ENCODE data around the gene NARF. TPM values are rescaled to one million over a fixed set of nuclear protein-coding genes. Genes with fewer than 3 reads are reported as not detected.
A peak's percentile ranks its signal among the peaks of the same experiment; 100 is the strongest.

Gene NARF
- total and polyA plus RNA-seq, 2 donors from 2014 or later: 29.1 to 45.8 TPM

DNA sequence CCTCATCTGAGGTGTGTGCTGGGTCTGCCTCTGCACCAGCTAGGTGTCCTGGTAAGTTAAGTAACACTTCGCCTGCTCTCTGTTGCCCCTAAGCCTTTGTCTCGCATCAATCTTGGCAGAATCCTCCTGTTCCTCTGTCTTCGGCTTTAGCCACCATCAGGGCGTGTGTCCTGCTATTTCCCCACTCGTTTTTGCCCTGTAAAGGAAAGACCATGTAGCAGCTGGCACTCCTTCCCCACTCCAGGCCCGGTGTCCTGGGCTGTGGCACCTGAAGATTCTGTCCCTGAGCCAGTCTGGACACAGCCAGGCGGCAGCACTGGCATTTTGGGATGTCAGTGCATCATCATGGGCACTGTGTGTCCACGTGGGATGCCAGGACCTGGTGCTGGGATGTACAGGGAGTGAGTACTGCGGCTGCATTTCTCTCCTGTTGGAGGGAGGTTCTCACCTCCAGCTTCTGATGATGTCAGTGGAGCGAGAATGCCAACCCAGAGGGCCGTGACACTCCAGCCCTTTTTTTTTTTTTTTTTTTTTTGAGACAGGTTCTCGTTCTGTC, 34.8 kb downstream of the NARF start:
- Histone ChIP-seq H3K9me3 (ENCODE audit: control insufficient read depth in 2 of 3, insufficient read depth in 1 of 3, low read length in 3 of 3) (no peaks in the 10 kb centered on the region), H3K27ac (ENCODE audit: low read depth in 2 of 2, low read length in 2 of 2) (no peak overlapping the region), H3K36me3 (ENCODE audit: control insufficient read depth in 2 of 3, insufficient read depth in 3 of 3, low read length in 3 of 3) (peaks cover 0 to 4% (median 0%) of the 10 kb centered on the region in 3 donors), H3K9ac (ENCODE audit: low read length in 3 of 3) (no peak overlapping the region), H3K27me3 (ENCODE audit: control insufficient read depth, insufficient read depth, low read length) (no peaks in the 10 kb centered on the region), H3K4me1 (ENCODE audit: control insufficient read depth in 2 of 3, insufficient read depth in 2 of 3, low read depth in 1 of 3, low read length in 3 of 3) (peaks cover 0 to 13% (median 0%) of the 10 kb centered on the region in 3 donors), H3K4me3 (ENCODE audit: low read length in 3 of 3) (no peak overlapping the region)
- DNase-seq: no peak
- no peak for FAIRE-seq
- TF ChIP-seq, protein P1, sequence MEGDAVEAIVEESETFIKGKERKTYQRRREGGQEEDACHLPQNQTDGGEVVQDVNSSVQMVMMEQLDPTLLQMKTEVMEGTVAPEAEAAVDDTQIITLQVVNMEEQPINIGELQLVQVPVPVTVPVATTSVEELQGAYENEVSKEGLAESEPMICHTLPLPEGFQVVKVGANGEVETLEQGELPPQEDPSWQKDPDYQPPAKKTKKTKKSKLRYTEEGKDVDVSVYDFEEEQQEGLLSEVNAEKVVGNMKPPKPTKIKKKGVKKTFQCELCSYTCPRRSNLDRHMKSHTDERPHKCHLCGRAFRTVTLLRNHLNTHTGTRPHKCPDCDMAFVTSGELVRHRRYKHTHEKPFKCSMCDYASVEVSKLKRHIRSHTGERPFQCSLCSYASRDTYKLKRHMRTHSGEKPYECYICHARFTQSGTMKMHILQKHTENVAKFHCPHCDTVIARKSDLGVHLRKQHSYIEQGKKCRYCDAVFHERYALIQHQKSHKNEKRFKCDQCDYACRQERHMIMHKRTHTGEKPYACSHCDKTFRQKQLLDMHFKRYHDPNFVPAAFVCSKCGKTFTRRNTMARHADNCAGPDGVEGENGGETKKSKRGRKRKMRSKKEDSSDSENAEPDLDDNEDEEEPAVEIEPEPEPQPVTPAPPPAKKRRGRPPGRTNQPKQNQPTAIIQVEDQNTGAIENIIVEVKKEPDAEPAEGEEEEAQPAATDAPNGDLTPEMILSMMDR (IDR thresholded peaks at IDR 0.05; ENCODE audit: borderline replicate concordance, extremely low read depth, insufficient read depth): no peak
- intact Hi-C loops (cut with DNase I): no loop called here

DNA sequence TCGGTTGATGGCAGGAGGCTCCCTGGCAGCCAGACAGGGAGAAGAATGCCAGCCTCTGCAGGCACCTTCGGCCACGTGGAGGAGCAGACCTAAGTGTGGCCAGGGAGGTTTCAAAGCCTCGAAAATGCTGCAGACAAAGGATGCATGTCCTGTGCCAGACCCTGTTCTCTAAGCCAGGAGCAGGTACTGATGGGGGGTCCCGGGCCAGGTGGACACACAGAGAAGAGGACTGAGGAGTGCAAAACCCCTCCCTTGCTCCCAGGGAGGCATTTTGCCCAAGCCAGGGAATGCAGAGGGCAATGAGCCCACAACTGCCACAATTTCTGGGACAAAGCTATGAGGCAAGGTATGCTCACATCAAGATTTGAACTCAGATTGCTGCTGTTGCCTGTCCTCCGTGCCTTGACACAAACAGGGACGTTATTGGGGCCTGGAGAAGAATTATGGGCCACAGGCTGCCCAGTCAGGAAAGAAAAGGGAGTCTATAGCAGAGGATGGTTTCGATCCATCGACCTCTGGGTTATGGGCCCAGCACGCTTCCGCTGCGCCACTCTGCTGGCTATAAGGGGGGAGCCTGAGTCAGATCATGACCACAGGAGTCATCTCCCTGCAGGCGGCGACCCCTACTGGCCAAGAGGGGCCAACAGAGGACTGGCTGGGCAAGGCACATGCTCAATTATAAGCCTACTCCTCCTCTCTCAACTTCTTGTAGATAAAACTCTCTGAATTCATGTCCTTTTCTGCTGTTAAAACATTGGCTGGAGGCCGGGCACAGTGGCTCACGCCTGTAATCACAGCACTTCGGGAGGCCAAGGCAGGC, 35.9 kb downstream of the NARF start:
- Histone ChIP-seq H3K9ac (ENCODE audit: low read length in 3 of 3) (no peak overlapping the region), H3K27ac (ENCODE audit: low read depth in 2 of 2, low read length in 2 of 2) (no peak overlapping the region), H3K4me1 (ENCODE audit: control insufficient read depth in 2 of 3, insufficient read depth in 2 of 3, low read depth in 1 of 3, low read length in 3 of 3) (peaks cover 0 to 13% (median 0%) of the 10 kb centered on the region in 3 donors), H3K9me3 (ENCODE audit: control insufficient read depth in 2 of 3, insufficient read depth in 1 of 3, low read length in 3 of 3) (no peaks in the 10 kb centered on the region), H3K36me3 (ENCODE audit: control insufficient read depth in 2 of 3, insufficient read depth in 3 of 3, low read length in 3 of 3) (no peaks in the 10 kb centered on the region), H3K27me3 (ENCODE audit: control insufficient read depth, insufficient read depth, low read length) (no peaks in the 10 kb centered on the region), H3K4me3 (ENCODE audit: low read length in 3 of 3) (peak overlapping the region in 1 of 3 donors; percentile 26)
- FAIRE-seq (no peak), DNase-seq (peak; percentile 90 to 97 (median 93))
- TF ChIP-seq, protein P1 (IDR thresholded peaks at IDR 0.05; ENCODE audit: borderline replicate concordance, extremely low read depth, insufficient read depth): peak; percentile 87
- intact Hi-C loops (cut with DNase I): no loop called here

DNA sequence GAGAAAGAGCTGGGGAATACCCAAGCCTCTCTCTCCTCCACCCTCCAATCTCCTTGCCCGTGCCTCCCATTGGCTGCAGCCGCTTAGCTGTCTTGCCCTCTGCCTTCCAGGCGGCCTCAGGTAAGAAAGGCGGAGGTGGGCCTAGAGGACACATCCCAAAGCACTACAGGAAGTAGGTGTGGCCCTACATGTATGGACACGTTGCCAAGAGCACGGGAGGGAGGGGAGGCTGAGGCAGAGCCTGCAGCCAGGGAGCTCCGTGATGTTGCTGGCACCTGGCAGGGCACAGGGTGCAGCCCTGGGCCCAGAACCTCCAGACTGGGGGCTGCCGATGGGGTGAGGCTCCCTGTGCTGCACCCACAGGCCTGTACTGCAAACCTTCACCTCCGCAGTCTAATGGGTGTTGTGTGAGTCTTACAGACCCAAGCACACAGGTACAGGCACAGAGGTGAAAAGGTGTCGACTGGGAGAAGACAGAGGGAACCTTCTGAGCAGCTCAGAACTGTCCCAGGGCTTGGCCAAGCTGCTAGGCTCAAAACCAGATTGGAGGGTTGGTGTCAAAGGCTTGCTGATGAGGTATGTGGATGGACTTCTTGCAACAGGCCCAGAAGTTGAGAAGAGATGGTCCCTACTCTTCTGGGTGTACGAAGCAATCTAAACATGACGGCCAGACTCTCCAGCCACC, 37.4 kb downstream of the NARF start:
- no peaks in the 10 kb centered on the region for H3K36me3 ChIP-seq (ENCODE audit: control insufficient read depth in 2 of 3, insufficient read depth in 3 of 3, low read length in 3 of 3)
- H3K27me3 ChIP-seq (ENCODE audit: control insufficient read depth, insufficient read depth, low read length): no peaks in the 10 kb centered on the region
- no peak for FAIRE-seq
- peak in 1 of 5 donors; percentile 48 for DNase-seq
- TF ChIP-seq, protein P1 (IDR thresholded peaks at IDR 0.05; ENCODE audit: borderline replicate concordance, extremely low read depth, insufficient read depth): no peak
- peaks cover 0 to 13% (median 0%) of the 10 kb centered on the region in 3 donors for H3K4me1 ChIP-seq (ENCODE audit: control insufficient read depth in 2 of 3, insufficient read depth in 2 of 3, low read depth in 1 of 3, low read length in 3 of 3)
- intact Hi-C loops (cut with DNase I): no loop called here
- no peaks in the 10 kb centered on the region for H3K9me3 ChIP-seq (ENCODE audit: control insufficient read depth in 2 of 3, insufficient read depth in 1 of 3, low read length in 3 of 3)
- H3K4me3 ChIP-seq (ENCODE audit: low read length in 3 of 3): no peak overlapping the region
- no peak overlapping the region for H3K9ac ChIP-seq (ENCODE audit: low read length in 3 of 3)
- no peak overlapping the region for H3K27ac ChIP-seq (ENCODE audit: low read depth in 2 of 2, low read length in 2 of 2)
